HL-60 (cell line): ENCODE results near the gene HDGF.

Experiments used
- DNase-seq, 2 experiments: peaks; one replicate each; pipeline ENCODE4 v3.0.0-alpha.2; 2010 to 2020; ENCODE audit warnings: low read depth in 1 of 2, low spot score in 1 of 2
- H3K27ac ChIP-seq: fragments of 250-450 bp; sonication (Bioruptor Pico); replicated peaks from 2 replicates; pipeline ENCODE4 v1.5.1; 2020; ENCODE audit warnings: mild to moderate bottlenecking, moderate library complexity
- H3K27me3 ChIP-seq: fragments of 250-450 bp; sonication (Bioruptor Pico); 2 replicates; pipeline ENCODE4 v1.5.1; 2021; ENCODE audit warnings: mild to moderate bottlenecking, moderate library complexity; ENCODE audit not compliant: insufficient read depth, poor library complexity, severe bottlenecking
- H3K4me3 ChIP-seq: replicated peaks from 2 replicates; pipeline ENCODE4 v1.5.1; 2011; ENCODE audit warnings: mild to moderate bottlenecking, control low read depth, low read length; ENCODE audit not compliant: insufficient read depth
- CTCF ChIP-seq: IDR thresholded peaks from one replicate; pipeline ENCODE4 v1.5.1; 2011; ENCODE audit warnings: low read length, control low read depth, inconsistent platforms; ENCODE audit not compliant: insufficient read depth
- GABPA ChIP-seq: IDR thresholded peaks from 2 replicates; pipeline ENCODE4 v1.6.1; 2012; ENCODE audit warnings: low read depth
- POLR2AphosphoS5 ChIP-seq: IDR thresholded peaks from 2 replicates; pipeline ENCODE4 v1.6.1; 2012; ENCODE audit warnings: low read depth
- SPI1 ChIP-seq: IDR thresholded peaks from 2 replicates; pipeline ENCODE4 v1.6.1; 2012; ENCODE audit warnings: low read depth, mild to moderate bottlenecking, borderline replicate concordance
- TF ChIP-seq, protein P1 (sequence below): IDR thresholded peaks from 2 replicates; pipeline ENCODE4 v1.6.1; 2012; ENCODE audit warnings: low read depth; ENCODE audit not compliant: insufficient replicate concordance

HDGF gene

GRCh38 chr1:156727926-156728598, 23.4 kb downstream of the HDGF start, which contains the start of gene METTL25B:
Gene METTL25B, plus strand, starts transcription at chr1:156728469. Its CDS starts 636 bp downstream, at chr1:156729105.
- TF ChIP-seq CTCF (no peak), GABPA (peak; percentile 86), SPI1 (no peak), POLR2AphosphoS5 (no peak)
- TF ChIP-seq, protein P1, sequence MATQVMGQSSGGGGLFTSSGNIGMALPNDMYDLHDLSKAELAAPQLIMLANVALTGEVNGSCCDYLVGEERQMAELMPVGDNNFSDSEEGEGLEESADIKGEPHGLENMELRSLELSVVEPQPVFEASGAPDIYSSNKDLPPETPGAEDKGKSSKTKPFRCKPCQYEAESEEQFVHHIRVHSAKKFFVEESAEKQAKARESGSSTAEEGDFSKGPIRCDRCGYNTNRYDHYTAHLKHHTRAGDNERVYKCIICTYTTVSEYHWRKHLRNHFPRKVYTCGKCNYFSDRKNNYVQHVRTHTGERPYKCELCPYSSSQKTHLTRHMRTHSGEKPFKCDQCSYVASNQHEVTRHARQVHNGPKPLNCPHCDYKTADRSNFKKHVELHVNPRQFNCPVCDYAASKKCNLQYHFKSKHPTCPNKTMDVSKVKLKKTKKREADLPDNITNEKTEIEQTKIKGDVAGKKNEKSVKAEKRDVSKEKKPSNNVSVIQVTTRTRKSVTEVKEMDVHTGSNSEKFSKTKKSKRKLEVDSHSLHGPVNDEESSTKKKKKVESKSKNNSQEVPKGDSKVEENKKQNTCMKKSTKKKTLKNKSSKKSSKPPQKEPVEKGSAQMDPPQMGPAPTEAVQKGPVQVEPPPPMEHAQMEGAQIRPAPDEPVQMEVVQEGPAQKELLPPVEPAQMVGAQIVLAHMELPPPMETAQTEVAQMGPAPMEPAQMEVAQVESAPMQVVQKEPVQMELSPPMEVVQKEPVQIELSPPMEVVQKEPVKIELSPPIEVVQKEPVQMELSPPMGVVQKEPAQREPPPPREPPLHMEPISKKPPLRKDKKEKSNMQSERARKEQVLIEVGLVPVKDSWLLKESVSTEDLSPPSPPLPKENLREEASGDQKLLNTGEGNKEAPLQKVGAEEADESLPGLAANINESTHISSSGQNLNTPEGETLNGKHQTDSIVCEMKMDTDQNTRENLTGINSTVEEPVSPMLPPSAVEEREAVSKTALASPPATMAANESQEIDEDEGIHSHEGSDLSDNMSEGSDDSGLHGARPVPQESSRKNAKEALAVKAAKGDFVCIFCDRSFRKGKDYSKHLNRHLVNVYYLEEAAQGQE: no peak
- no peaks in the 10 kb centered on the region for H3K27me3 ChIP-seq
- peak; percentile 86 to 89 for DNase-seq
- H3K27ac ChIP-seq: peak within 1 kb of the TSS; percentile 73
- peak within 1 kb of the TSS; percentile 98 for H3K4me3 ChIP-seq

GRCh38 chr1:156727492-156727891, 24.0 kb downstream of the HDGF start:
- Histone ChIP-seq H3K27me3 (no peaks in the 10 kb centered on the region), H3K4me3 (peak overlapping the region; percentile 98), H3K27ac (peak overlapping the region; percentile 73)
- TF ChIP-seq SPI1 (peak; percentile 55), GABPA (no peak)
- TF ChIP-seq, protein P1: no peak
- no peak for DNase-seq

- Histone ChIP-seq H3K27ac (peak overlapping the region; percentile 73), H3K4me3 (peak overlapping the region; percentile 98), H3K27me3 (no peaks in the 10 kb centered on the region)
- TF ChIP-seq CTCF: peak; percentile 60
- TF ChIP-seq, protein P1: no peak
- peak; percentile 47; the same call in 1 of the 2 replicates for TF ChIP-seq POLR2AphosphoS5
- peak; percentile 63 to 83 for DNase-seq
Observed at GRCh38 chr1:156726549-156727226, 24.8 kb downstream of the HDGF start.
